Vagina (tissue), 2 donors: Measurements from ENCODE around the gene GRIK5. TPM values are rescaled to one million over a fixed set of nuclear protein-coding genes. Genes with fewer than 3 reads are reported as not detected.

Experiments
- DNase-seq, 2 donors: peaks; one replicate each; pipeline ENCODE4 v3.0.0-alpha.2; 2017; ENCODE audit errors: extremely low spot score in 2 of 2
- H3K27ac ChIP-seq: fragments of 200-600 bp; sonication (generic); one replicate; pipeline ENCODE4 v1.5.1; 2019
- H3K27me3 ChIP-seq: fragments of 200-600 bp; sonication (generic); one replicate; pipeline ENCODE4 v1.5.1; 2019
- H3K36me3 ChIP-seq, 2 donors: fragments of 200-600 bp; sonication (generic); one replicate each; pipeline ENCODE4 v1.5.1; 2017 to 2019
- H3K4me1 ChIP-seq: fragments of 200-600 bp; sonication (generic); one replicate; pipeline ENCODE4 v1.5.1; 2019
- H3K4me3 ChIP-seq, 2 donors: fragments of 200-600 bp; sonication (generic); 1 replicate in 1 of 2; 2 replicates in 1 of 2; pipeline ENCODE4 v1.5.1; 2016 to 2019
- H3K9me3 ChIP-seq: fragments of 200-600 bp; sonication (generic); one replicate; pipeline ENCODE4 v1.5.1; 2019
- POLR2A ChIP-seq, 2 donors: fragments of 450-650 bp; IDR thresholded peaks; one replicate each; pipeline ENCODE4 v1.6.1; 2017; ENCODE audit warnings: antibody characterized with exemption in 2 of 2, mild to moderate bottlenecking in 2 of 2, moderate library complexity in 2 of 2
- POLR2AphosphoS5 ChIP-seq, 2 donors: sonication (generic); formaldehyde crosslinking; IDR thresholded peaks; one replicate each; pipeline ENCODE4 v1.9.0; 2017; ENCODE audit warnings: antibody characterized with exemption in 2 of 2, mild to moderate bottlenecking in 2 of 2, low read depth in 1 of 2; ENCODE audit not compliant: insufficient read depth in 1 of 2
- intact Hi-C: fragments of 100-400 bp; cut with DNase I; formaldehyde crosslinking; loops from one replicate; pipeline ENCODE4 v1.15.1; 2023
- total RNA-seq: library from RNA; depleted of rRNA; stranded (reverse); fragments of >200 nt; gene quantifications from one replicate; pipeline ENCODE4 v1.2.3, GENCODE V29; 2016
- TF ChIP-seq, protein P1 (sequence below), 3 experiments: fragments of 450-650 bp in 2 of 3; fragments of 200-600 bp in 1 of 3; sonication (generic) in 1 of 3; IDR thresholded peaks; one replicate each; pipeline ENCODE4 v1.5.1; 2017 to 2019; ENCODE audit warnings: antibody characterized with exemption in 3 of 3, mild to moderate bottlenecking in 2 of 3, moderate library complexity in 2 of 3

GRIK5 gene
- total RNA-seq, 1 donor from 2014 or later, result 2.5 TPM

DNA sequence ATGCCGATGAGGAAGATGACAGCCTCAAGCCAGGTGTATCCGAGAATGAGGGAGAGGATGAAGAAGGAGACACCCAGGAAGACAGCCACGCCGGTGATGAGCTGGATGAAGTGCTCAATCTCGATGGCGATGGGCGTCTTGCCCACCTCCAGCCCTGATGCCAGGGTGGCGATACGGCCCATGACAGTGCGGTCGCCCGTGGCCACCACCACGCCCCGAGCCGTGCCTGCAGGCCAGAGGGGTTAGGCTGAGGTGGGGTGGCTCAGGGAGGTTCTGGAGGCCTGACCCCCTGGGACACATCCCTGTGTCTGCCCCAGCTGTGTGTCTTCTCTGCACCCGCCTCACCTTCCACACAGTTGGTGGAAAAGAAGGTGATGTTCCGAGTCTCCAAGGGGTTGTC is 85.0 kb downstream of the GRIK5 start:
- TF ChIP-seq POLR2A (IDR thresholded peaks at IDR 0.05), result no peak
- TF ChIP-seq, protein P1, sequence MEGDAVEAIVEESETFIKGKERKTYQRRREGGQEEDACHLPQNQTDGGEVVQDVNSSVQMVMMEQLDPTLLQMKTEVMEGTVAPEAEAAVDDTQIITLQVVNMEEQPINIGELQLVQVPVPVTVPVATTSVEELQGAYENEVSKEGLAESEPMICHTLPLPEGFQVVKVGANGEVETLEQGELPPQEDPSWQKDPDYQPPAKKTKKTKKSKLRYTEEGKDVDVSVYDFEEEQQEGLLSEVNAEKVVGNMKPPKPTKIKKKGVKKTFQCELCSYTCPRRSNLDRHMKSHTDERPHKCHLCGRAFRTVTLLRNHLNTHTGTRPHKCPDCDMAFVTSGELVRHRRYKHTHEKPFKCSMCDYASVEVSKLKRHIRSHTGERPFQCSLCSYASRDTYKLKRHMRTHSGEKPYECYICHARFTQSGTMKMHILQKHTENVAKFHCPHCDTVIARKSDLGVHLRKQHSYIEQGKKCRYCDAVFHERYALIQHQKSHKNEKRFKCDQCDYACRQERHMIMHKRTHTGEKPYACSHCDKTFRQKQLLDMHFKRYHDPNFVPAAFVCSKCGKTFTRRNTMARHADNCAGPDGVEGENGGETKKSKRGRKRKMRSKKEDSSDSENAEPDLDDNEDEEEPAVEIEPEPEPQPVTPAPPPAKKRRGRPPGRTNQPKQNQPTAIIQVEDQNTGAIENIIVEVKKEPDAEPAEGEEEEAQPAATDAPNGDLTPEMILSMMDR (IDR thresholded peaks at IDR 0.05), result no peak
- no peak for TF ChIP-seq POLR2AphosphoS5 (IDR thresholded peaks at IDR 0.05; ENCODE audit: insufficient read depth in 1 of 2, low read depth in 1 of 2)
- DNase-seq, result no peak
- Histone ChIP-seq H3K27ac (no peak overlapping the region), H3K36me3 (no peaks in the 10 kb centered on the region), H3K9me3 (no peaks in the 10 kb centered on the region), H3K4me1 (no peaks in the 10 kb centered on the region), H3K4me3 (no peak overlapping the region), H3K27me3 (no peaks in the 10 kb centered on the region)
- intact Hi-C loops, result no loop called here

DNA sequence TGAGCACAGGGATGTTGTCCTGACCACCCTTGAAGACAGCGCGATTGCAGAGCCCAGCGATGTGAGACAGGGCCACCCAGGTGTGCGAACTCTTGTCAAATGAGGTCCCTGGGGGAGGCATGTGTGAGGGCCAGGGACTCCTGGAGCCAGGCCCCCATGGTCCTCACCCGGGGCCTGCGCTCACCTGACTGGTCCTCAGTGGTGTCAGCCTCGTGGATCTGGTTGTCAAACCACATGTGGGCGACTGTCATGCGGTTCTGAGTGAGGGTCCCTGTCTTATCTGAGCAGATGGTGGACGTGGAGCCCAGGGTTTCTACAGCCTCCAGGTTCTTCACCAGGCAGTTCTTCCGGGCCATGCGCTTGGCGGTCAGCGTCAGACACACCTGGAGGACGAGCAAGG is 88.3 kb downstream of the GRIK5 start:
- TF ChIP-seq POLR2A (IDR thresholded peaks at IDR 0.05) (no peak), POLR2AphosphoS5 (IDR thresholded peaks at IDR 0.05; ENCODE audit: insufficient read depth in 1 of 2, low read depth in 1 of 2) (no peak)
- TF ChIP-seq, protein P1 (IDR thresholded peaks at IDR 0.05), result no peak
- no peaks in the 10 kb centered on the region for H3K27me3 ChIP-seq
- H3K9me3 ChIP-seq, result no peaks in the 10 kb centered on the region
- no peak for DNase-seq
- H3K4me1 ChIP-seq, result no peaks in the 10 kb centered on the region
- H3K27ac ChIP-seq, result no peak overlapping the region
- H3K4me3 ChIP-seq, result no peak overlapping the region
- intact Hi-C loops, result no loop called here
- no peaks in the 10 kb centered on the region for H3K36me3 ChIP-seq

DNA sequence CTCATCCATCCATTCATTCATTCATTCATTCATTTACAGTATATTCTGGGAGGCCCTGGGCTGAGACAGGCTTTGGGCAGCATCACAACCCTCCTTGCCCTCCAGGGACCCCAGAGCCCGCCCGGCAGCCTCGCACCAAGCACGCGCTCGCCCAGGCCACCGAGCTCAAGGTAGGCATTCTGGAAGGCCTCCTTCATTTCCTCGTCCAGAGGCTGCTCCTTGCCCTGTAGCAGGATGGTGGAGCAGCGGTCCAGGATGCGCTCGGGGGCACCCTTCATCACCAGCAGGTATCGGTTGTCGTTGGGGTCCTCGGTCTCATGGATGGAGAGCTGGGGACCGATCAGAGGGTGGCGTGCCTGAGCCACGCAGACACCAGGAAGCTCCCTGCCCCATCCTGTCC is 91.5 kb downstream of the GRIK5 start:
- intact Hi-C loops, result no loop called here
- Histone ChIP-seq H3K36me3 (no peaks in the 10 kb centered on the region), H3K27ac (no peak overlapping the region), H3K4me1 (no peaks in the 10 kb centered on the region), H3K4me3 (no peak overlapping the region), H3K27me3 (no peaks in the 10 kb centered on the region), H3K9me3 (no peaks in the 10 kb centered on the region)
- TF ChIP-seq POLR2AphosphoS5 (IDR thresholded peaks at IDR 0.05; ENCODE audit: insufficient read depth in 1 of 2, low read depth in 1 of 2) (no peak), POLR2A (IDR thresholded peaks at IDR 0.05) (no peak)
- TF ChIP-seq, protein P1 (IDR thresholded peaks at IDR 0.05), result no peak
- no peak for DNase-seq

DNA sequence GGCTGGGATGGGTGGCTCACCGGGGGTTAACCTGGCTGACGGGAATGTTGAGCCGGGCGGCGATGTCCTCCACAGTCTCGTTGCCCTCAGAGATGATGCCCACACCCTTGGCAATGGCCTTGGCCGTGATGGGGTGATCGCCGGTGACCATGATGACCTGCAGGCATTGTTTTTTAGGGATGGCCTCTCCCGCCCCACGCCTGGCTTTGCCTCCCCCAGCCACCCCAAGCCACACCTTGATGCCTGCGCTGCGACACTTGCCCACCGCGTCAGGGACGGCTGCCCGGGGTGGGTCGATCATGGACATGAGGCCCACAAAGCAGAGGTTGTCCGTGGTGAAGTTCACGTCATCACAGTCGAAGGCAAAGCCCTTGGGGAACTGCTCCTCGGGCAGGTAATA is 92.1 kb downstream of the GRIK5 start:
- no peak for TF ChIP-seq POLR2AphosphoS5 (IDR thresholded peaks at IDR 0.05; ENCODE audit: insufficient read depth in 1 of 2, low read depth in 1 of 2)

DNA sequence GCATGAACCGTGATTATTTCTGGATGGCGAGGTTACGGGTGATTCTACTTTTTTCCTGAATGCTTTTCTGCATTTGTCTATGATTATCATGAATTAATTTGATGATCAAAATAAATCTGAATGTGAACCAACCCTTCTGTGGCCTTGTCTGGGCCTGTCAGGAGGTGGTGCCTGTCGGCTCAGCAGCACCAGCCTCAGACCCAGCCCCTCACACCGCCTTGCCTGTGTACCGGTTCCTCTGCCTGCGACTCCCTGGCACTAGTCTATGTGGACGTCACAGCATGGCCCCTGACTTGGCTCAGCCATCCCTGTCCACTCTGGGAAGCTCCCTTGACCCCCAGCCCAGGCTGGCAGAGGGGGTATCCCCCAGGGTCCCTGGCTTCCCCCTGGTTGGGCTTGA is 95.4 kb downstream of the GRIK5 start:
- TF ChIP-seq POLR2A (IDR thresholded peaks at IDR 0.05) (no peak), POLR2AphosphoS5 (IDR thresholded peaks at IDR 0.05; ENCODE audit: insufficient read depth in 1 of 2, low read depth in 1 of 2) (no peak)
- TF ChIP-seq, protein P1 (IDR thresholded peaks at IDR 0.05), result no peak
- intact Hi-C loops, result no loop called here
- H3K27ac ChIP-seq, result no peak overlapping the region
- no peaks in the 10 kb centered on the region for H3K4me1 ChIP-seq
- H3K36me3 ChIP-seq, result no peaks in the 10 kb centered on the region
- no peak overlapping the region for H3K4me3 ChIP-seq
- H3K9me3 ChIP-seq, result no peaks in the 10 kb centered on the region
- no peaks in the 10 kb centered on the region for H3K27me3 ChIP-seq
- DNase-seq, result no peak

More for the DNA sequence above, 92.1 kb downstream of the GRIK5 start:
- H3K4me3 ChIP-seq, result no peak overlapping the region
- H3K4me1 ChIP-seq, result no peaks in the 10 kb centered on the region
- no peak for DNase-seq
- no peaks in the 10 kb centered on the region for H3K27me3 ChIP-seq
- intact Hi-C loops, result no loop called here
- H3K9me3 ChIP-seq, result no peaks in the 10 kb centered on the region
- no peaks in the 10 kb centered on the region for H3K36me3 ChIP-seq
- no peak overlapping the region for H3K27ac ChIP-seq

DNA sequence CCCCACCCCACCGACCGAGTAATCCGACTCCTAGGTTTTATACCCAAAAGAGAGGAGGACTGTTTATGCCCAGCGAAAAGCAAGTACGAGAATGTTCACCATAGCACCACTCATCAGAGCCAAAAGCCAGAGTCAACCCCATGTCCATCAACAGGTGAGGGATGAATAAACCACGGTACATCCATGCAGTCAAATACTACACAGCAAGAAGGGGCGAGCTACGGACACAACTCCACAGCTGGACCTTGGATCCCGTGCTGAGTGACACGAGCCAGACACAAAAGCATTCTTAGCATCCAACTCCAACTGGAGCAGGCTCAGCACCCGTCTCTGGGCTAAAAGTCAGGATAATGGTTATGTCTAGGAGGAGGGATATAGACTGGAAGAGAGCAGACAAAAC is 98.6 kb downstream of the GRIK5 start:
- Histone ChIP-seq H3K27ac (no peak overlapping the region), H3K4me1 (no peaks in the 10 kb centered on the region), H3K9me3 (no peaks in the 10 kb centered on the region), H3K4me3 (no peak overlapping the region), H3K36me3 (no peaks in the 10 kb centered on the region), H3K27me3 (no peaks in the 10 kb centered on the region)
- intact Hi-C loops, result no loop called here
- no peak for DNase-seq
- TF ChIP-seq POLR2A (IDR thresholded peaks at IDR 0.05) (no peak), POLR2AphosphoS5 (IDR thresholded peaks at IDR 0.05; ENCODE audit: insufficient read depth in 1 of 2, low read depth in 1 of 2) (no peak)
- TF ChIP-seq, protein P1 (IDR thresholded peaks at IDR 0.05), result no peak
